GM10266 (cell line): ENCODE measurements around the gene TRIM33.
A peak's percentile ranks its signal among the peaks of the same experiment; 100 is the strongest.
"Not testable (repeated sequence)": the region's sequence is repeated elsewhere in the genome, so short reads cannot be mapped to it uniquely, and the experiment has no call there.

ENCODE experiments used
- DNase-seq: peaks from one replicate; pipeline ENCODE4 v3.0.0; 2012; ENCODE audit errors: extremely low spot score
- TF ChIP-seq, protein P1 (sequence below): IDR thresholded peaks from 2 replicates; pipeline ENCODE4 v1.5.1; 2012; ENCODE audit warnings: mild to moderate bottlenecking, low read depth; ENCODE audit not compliant: control insufficient read depth, insufficient read depth; ENCODE audit errors: missing control alignments

The TRIM33 gene

DNA sequence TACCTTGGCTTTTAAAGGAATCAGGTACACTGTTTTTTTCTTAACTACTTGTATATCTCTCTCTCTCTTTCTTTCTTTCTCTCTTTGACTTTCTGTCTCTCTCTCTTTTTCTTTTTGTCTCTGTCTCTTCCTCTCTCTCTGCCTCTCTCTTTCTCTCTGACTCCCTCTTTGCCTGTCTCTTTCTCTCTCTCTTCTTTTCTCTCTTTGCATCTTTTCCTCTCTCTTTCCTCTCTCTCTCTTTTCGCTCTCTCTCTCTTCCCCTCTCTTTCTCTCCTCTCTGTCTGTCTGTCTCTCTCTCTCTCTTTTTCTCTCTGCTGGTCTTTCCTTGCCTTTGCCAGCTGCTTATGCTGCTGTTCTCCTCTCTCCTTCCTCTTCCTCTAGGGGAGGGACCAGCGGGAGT is 143.2 kb downstream of the TRIM33 start:
- DNase-seq, result no peak
- TF ChIP-seq, protein P1, sequence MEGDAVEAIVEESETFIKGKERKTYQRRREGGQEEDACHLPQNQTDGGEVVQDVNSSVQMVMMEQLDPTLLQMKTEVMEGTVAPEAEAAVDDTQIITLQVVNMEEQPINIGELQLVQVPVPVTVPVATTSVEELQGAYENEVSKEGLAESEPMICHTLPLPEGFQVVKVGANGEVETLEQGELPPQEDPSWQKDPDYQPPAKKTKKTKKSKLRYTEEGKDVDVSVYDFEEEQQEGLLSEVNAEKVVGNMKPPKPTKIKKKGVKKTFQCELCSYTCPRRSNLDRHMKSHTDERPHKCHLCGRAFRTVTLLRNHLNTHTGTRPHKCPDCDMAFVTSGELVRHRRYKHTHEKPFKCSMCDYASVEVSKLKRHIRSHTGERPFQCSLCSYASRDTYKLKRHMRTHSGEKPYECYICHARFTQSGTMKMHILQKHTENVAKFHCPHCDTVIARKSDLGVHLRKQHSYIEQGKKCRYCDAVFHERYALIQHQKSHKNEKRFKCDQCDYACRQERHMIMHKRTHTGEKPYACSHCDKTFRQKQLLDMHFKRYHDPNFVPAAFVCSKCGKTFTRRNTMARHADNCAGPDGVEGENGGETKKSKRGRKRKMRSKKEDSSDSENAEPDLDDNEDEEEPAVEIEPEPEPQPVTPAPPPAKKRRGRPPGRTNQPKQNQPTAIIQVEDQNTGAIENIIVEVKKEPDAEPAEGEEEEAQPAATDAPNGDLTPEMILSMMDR, result no peak

DNA sequence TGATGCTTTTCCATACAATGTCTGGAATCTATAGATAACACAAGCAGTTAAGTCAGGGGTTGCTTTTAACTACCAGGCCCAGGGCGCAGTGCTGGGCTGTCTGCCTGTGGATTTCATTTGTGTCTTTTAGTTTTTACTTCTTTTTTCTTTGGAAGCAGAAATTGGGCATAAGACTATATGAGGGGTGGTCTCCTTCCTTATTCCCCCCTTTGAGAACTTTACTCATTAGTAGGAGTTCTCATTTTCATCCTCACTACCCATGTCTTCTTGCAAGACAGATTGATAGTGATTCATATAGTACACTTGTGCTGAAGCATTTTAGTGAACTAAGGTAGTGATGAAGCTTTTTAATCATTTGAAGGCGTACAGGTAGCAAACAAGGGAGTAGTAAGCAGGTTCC is 147.8 kb downstream of the TRIM33 start:
- not testable (repeated sequence) for DNase-seq

DNA sequence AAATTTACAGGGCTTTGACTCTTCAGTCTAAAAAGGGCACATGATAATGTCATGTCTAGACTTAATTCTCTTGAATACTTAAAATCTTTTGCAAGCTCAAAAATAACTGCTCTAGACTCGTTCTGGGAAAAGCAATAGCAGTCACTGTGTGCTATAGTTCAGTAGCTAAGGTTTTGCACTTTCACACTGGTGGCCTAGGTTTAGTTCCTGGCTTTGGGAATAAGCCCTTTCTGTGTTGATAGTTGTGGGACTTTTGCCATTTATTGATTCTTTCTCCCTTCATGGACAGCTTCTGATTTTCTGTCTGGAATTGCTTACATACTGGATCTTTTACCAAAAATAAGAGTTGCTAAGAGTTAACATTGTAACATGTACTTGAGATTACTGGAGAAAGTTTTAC is 151.2 kb downstream of the TRIM33 start:
- no peak for DNase-seq
- TF ChIP-seq, protein P1, result no peak

DNA sequence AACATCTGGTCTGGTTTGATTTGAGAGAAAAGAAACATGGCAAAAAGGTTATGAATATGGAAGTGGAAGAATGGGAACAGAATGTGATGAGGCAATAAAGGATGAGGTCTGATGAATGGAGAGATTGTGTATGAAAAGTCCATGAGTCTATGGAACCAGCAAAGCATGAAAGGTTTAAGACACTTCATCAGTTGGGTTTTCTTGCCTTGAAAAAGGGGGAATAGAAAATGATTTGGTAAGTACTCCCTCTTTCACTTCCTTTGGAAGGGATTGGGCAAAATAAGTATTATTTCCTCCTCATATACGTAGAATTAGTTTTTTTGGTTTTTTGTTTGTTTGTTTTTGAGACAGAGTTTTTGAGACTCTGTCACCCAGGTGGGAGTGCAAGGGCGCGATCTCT is 155.8 kb downstream of the TRIM33 start:
- DNase-seq, result no peak
- TF ChIP-seq, protein P1, result no peak

DNA sequence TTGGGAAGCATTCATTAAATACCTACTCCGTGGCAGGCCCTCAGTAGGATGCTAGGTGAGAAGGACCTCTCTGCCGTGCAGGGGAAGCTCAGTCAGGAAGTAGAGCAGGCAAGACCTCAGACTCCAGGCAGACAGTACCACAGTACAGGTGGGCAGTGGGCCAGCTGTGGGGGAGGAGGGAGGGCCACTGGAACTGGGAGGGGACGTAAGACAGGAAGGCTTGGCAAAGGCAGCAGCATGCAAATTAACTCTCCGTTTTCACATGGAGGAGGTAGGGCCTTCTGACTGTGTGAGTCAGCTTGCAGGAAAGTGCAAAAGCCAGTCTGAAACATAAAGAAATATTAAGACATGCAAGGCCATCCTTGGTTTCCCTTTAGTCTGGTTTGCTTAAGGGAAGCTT is 157.7 kb downstream of the TRIM33 start:
- peak; percentile 8 for DNase-seq
- TF ChIP-seq, protein P1, result no peak

DNA sequence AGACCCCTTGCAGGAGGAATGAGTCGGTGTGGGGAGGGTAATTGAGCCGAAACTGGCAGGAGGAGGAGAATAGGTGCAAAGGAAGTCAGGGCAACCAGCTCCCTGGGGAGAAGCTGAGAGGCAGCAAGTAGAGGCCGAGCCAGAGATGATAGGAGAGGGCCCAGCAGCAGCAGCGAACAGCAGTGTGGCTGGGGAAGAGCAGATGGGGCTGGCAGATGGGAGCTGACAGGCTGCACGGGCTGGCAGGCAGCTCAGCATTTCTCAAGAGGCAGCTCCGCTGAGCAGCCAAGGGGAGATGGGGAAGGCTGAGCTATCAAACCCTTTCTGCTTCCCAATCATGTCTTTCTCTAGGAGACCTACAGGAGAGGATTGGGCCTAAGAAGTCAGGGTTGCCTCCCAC is 158.2 kb downstream of the TRIM33 start:
- DNase-seq, result peak; percentile 3
- TF ChIP-seq, protein P1, result no peak

DNA sequence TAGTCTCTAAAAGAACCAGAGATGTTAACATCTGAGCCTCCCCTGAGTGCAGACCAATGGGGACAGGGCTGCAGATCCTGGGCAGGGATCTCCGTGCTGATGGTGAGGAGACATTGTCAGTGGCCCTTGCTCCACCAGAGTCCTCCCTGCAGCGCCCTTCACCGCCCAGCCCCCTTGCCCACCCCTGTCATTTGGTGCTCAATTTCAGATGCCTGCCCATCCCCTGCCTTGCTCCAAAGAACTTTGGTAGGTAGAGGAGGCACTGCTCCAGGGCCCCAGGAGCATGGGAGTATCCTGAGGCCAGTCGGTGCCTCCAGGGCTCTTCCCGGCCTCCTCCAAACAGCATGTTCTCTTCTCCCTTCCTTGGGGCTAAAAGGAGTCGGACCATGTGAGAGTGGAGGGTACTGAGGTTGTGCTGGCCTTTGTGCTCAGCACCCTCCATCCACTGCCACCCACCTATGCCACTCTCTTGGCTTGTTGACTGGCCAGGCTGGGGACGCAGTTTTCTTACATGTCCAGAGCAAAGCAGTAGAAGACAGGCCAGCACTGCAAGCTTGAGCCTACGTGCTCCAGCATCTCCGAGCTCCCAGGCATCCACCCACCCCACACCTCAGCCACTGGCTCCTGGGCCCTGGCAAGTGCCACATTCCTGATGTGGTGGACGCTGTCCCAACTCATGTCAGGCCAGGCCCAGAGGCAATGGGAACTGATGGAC is 160.1 kb downstream of the TRIM33 start:
- TF ChIP-seq, protein P1, result no peak

DNA sequence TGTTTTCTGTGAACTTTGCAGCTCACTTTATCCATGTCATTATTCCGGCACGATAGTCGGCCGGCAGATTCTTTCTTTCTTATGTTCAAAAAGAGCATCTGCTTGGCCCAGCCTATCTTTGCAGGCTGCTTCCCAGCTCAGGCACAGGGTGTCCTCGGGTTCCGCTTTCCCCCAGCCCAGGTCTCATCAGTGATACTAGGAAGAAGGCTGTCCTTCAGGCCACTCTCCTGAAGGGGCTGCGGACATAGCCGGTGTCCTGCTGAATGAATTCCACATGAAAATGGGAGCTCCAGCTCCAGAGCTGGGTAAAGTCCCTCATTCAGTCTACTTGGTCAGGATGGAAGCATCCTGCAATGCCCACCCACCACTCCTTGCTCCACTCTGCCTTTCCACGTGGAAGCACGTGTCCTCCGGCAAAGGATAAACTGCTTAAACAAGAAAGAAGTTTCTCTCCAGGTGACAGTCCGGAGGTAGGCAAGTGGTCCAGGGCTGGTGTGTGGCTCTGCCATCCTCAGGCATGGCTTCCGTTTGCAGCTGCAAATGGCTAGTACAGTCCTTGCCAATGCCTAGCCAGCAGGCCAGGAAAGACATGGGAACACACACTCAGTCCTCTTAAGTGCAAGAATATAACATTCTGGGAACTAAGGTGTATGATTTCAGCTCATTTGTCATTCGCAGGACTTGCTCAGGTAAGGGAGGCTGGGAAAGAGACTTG is 161.0 kb downstream of the TRIM33 start:
- no peak for DNase-seq
- TF ChIP-seq, protein P1, result no peak

More for the DNA sequence above, 160.1 kb downstream of the TRIM33 start:
- DNase-seq, result no peak
